Astrocyte of the spinal cord (primary cell): ENCODE results near the gene HIP1.
"Not testable (repeated sequence)": the region's sequence is repeated elsewhere in the genome, so short reads cannot be mapped to it uniquely, and the experiment has no call there.

Experiments
- DNase-seq: peaks from one replicate; pipeline ENCODE4 v3.0.0; 2011; ENCODE audit warnings: low read depth, low spot score
- H3K4me3 ChIP-seq: 2 replicates; pipeline ENCODE4 v1.5.1; 2011; ENCODE audit warnings: low read depth, mild to moderate bottlenecking, low read length, moderate library complexity
- in situ Hi-C: cut with HindIII; loops from 2 replicates; pipeline ENCODE4 v1.10.0; 2017; ENCODE audit warnings: low sequenced_read_pairs
- TF ChIP-seq, protein P1 (sequence below): IDR thresholded peaks from 2 replicates; pipeline ENCODE4 v1.5.1; 2012; ENCODE audit warnings: low read depth, mild to moderate bottlenecking, low read length, inconsistent platforms

HIP1 gene

DNA sequence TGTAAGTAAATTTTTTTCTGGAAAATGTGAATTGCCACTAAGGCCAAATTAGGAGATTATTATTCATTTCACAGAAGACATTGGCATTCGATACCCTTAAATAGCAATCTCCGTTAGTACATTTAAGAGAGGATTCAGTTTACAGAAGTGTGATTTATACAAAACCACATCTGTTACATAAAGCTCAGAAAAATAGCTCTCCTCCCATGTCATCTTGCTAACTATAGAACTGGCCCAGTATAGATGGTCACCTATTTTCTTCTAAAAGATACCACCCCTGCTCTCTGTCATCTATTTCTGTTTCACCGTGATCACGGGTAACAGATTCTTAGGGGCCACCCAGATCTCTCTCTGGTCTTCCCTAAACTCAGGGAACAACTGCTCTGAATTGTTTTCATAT, 119.1 kb downstream of the HIP1 start:
- H3K4me3 ChIP-seq = no peak overlapping the region
- in situ Hi-C loops = no loop called here
- TF ChIP-seq, protein P1, sequence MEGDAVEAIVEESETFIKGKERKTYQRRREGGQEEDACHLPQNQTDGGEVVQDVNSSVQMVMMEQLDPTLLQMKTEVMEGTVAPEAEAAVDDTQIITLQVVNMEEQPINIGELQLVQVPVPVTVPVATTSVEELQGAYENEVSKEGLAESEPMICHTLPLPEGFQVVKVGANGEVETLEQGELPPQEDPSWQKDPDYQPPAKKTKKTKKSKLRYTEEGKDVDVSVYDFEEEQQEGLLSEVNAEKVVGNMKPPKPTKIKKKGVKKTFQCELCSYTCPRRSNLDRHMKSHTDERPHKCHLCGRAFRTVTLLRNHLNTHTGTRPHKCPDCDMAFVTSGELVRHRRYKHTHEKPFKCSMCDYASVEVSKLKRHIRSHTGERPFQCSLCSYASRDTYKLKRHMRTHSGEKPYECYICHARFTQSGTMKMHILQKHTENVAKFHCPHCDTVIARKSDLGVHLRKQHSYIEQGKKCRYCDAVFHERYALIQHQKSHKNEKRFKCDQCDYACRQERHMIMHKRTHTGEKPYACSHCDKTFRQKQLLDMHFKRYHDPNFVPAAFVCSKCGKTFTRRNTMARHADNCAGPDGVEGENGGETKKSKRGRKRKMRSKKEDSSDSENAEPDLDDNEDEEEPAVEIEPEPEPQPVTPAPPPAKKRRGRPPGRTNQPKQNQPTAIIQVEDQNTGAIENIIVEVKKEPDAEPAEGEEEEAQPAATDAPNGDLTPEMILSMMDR = no peak
- no peak for DNase-seq

GRCh38 chr7:75617634-75618234, 121.0 kb downstream of the HIP1 start:
- DNase-seq = no peak
- TF ChIP-seq, protein P1 = no peak
- in situ Hi-C loops = no loop called here
- H3K4me3 ChIP-seq = no peak overlapping the region

DNA sequence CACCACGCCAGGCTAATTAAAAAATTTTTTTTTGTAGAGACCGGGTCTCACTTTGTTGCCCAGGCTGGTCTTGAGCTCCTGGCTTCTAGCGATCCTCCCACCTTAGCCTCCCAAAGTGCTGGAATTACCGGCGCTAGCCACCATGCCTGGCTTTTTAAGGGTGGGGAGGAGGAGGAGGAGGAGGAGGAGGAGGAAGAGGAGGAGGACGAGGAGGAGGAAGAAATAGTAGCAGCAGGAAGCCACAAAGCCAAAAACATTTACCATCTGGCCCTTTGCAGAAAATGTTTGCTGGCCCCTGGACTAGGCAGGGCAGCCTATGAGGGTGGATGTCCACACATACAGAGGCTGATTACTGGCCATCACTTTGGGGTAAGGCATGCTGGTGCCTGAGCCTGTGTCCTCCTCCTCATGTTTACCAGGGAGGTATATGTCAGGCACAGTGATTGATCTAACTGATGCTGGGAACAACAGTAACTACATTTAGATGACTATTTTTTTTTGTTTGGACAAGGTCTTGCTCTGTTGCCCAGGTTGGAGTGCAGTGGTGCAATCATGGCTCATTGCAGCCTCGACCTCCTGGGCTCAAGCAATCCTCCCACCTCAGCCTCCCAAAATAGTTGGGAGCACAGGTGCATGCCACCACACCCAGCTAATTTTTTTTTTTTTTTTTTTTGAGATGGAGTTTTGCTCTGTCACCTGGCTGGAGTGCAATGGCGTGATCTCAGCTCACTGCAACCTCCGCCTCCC, 122.1 kb downstream of the HIP1 start:
- no peak for DNase-seq
- H3K4me3 ChIP-seq = no peak overlapping the region
- TF ChIP-seq, protein P1 = no peak
- in situ Hi-C loops = no loop called here

- in situ Hi-C loops = no loop called here
- H3K4me3 ChIP-seq = no peak overlapping the region
- TF ChIP-seq, protein P1 = no peak
- DNase-seq = no peak
Measured at GRCh38 chr7:75614401-75614800, 124.3 kb downstream of the HIP1 start.

- H3K4me3 ChIP-seq = no peak overlapping the region
- DNase-seq = no peak
- TF ChIP-seq, protein P1 = no peak
- in situ Hi-C loops = no loop called here
Measured at GRCh38 chr7:75613351-75613750, 125.4 kb downstream of the HIP1 start.

GRCh38 chr7:75611557-75612178, 127.1 kb downstream of the HIP1 start:
- TF ChIP-seq, protein P1 = no peak
- H3K4me3 ChIP-seq = no peak overlapping the region
- no peak for DNase-seq
- in situ Hi-C loops = no loop called here

DNA sequence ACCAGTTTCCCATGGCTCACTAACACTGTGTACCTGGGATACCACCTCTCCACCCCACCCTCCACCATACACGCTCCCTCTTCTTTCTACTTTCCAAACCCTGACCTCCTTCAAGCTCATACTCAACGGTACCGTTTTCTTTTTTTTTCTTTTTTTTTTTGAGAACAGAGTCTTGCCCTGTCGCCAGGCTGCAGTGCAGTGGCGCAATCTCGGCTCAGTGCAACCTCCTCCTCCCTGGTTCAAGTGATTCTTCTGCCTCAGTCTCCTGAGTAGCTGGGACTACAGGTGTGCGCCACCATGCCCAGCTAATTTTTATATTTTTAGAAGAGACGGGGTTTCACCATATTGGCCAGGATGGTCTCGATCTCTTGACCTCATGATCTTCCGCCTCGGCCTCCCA, 129.3 kb downstream of the HIP1 start:
- DNase-seq, in situ Hi-C loops, H3K4me3 ChIP-seq: not testable (repeated sequence)
